Measurements from ENCODE around the gene MMS22L.

Gene MMS22L

GRCh38 chr6:97282726-97283617 lies at the start of gene MMS22L:
MMS22L (minus strand) TSS chr6:97283216; CDS start chr6:97282477, 739 bp downstream.
- peak; percentile 94 for DNase-seq
- Mint-ChIP-seq H3K27me3 (ENCODE audit: low read depth, poor library complexity) (peaks cover 7% of the 10 kb centered on the region), H3K4me3 (peak within 1 kb of the TSS; percentile 98), H3K9me3 (no peaks in the 10 kb centered on the region), H3K27ac (peak within 1 kb of the TSS; percentile 98), H3K36me3 (ENCODE audit: low read depth) (peaks cover 27% of the 10 kb centered on the region), H3K4me1 (peaks cover 43% of the 10 kb centered on the region)
- TF ChIP-seq CTCF (IDR thresholded peaks at IDR 0.05): no peak

- Mint-ChIP-seq H3K36me3 (ENCODE audit: low read depth) (no peaks in the 10 kb centered on the region), H3K9me3 (peaks cover 7% of the 10 kb centered on the region), H3K4me3 (no peak overlapping the region), H3K4me1 (no peaks in the 10 kb centered on the region), H3K27me3 (ENCODE audit: low read depth, poor library complexity) (peaks cover 3% of the 10 kb centered on the region), H3K27ac (no peak overlapping the region)
- DNase-seq: no peak
- TF ChIP-seq CTCF (IDR thresholded peaks at IDR 0.05): no peak
These were observed 39.8 kb upstream of the MMS22L start for GRCh38 chr6:97322811-97323210.

- no peak for DNase-seq
- H3K9me3 Mint-ChIP-seq: peaks cover 1% of the 10 kb centered on the region
- H3K27ac Mint-ChIP-seq: no peak overlapping the region
- no peak overlapping the region for H3K4me3 Mint-ChIP-seq
- H3K4me1 Mint-ChIP-seq: no peaks in the 10 kb centered on the region
- TF ChIP-seq CTCF (IDR thresholded peaks at IDR 0.05): no peak
- peaks cover 3% of the 10 kb centered on the region for H3K27me3 Mint-ChIP-seq (ENCODE audit: low read depth, poor library complexity)
- H3K36me3 Mint-ChIP-seq (ENCODE audit: low read depth): no peaks in the 10 kb centered on the region
These were observed 39.2 kb upstream of the MMS22L start for GRCh38 chr6:97322226-97322625.

GRCh38 chr6:97316978-97317377 lies 34.0 kb upstream of the MMS22L start:
- DNase-seq: no peak
- Mint-ChIP-seq H3K4me1 (no peaks in the 10 kb centered on the region), H3K36me3 (ENCODE audit: low read depth) (no peaks in the 10 kb centered on the region), H3K27ac (no peak overlapping the region), H3K4me3 (no peak overlapping the region), H3K27me3 (ENCODE audit: low read depth, poor library complexity) (peaks cover 3% of the 10 kb centered on the region), H3K9me3 (no peaks in the 10 kb centered on the region)
- TF ChIP-seq CTCF (IDR thresholded peaks at IDR 0.05): no peak

GRCh38 chr6:97312241-97312640 lies 29.2 kb upstream of the MMS22L start:
- no peak overlapping the region for H3K4me3 Mint-ChIP-seq
- no peaks in the 10 kb centered on the region for H3K36me3 Mint-ChIP-seq (ENCODE audit: low read depth)
- TF ChIP-seq CTCF (IDR thresholded peaks at IDR 0.05): no peak
- no peak for DNase-seq
- H3K27ac Mint-ChIP-seq: no peak overlapping the region
- H3K4me1 Mint-ChIP-seq: no peaks in the 10 kb centered on the region
- H3K9me3 Mint-ChIP-seq: no peaks in the 10 kb centered on the region
- H3K27me3 Mint-ChIP-seq (ENCODE audit: low read depth, poor library complexity): peaks cover 3% of the 10 kb centered on the region
